Measurements from ENCODE around the gene EMSY. TPM values are rescaled to one million over a fixed set of nuclear protein-coding genes. Genes with fewer than 3 reads are reported as not detected.

EMSY gene
- total RNA-seq, 1 experiment from 2014 or later = 4.0 TPM

GRCh38 chr11:76493626-76494539 is 49.1 kb downstream of the EMSY start:
- Histone ChIP-seq H3K27me3 (no peaks in the 10 kb centered on the region), H3K36me3 (peaks cover 12% of the 10 kb centered on the region), H3K4me3 (no peak overlapping the region), H3K9me3 (peaks cover 3% of the 10 kb centered on the region; the same call in 1 of the 2 replicates)
- DNase-seq = no peak

- Histone ChIP-seq H3K27me3 (no peaks in the 10 kb centered on the region), H3K4me3 (no peak overlapping the region), H3K9me3 (no peaks in the 10 kb centered on the region), H3K36me3 (peaks cover 16% of the 10 kb centered on the region)
- no peak for DNase-seq
These were observed 50.2 kb downstream of the EMSY start for GRCh38 chr11:76495019-76495418.

- H3K36me3 ChIP-seq = peaks cover 22% of the 10 kb centered on the region
These were observed 51.4 kb downstream of the EMSY start for GRCh38 chr11:76496174-76496573.

GRCh38 chr11:76501526-76502202 is 56.8 kb downstream of the EMSY start:
- Histone ChIP-seq H3K9me3 (no peaks in the 10 kb centered on the region), H3K36me3 (peaks cover 28% of the 10 kb centered on the region), H3K4me3 (no peak overlapping the region), H3K27me3 (no peaks in the 10 kb centered on the region)
- DNase-seq = no peak

More at GRCh38 chr11:76496174-76496573, 51.4 kb downstream of the EMSY start:
- DNase-seq = no peak
- Histone ChIP-seq H3K4me3 (no peak overlapping the region), H3K27me3 (no peaks in the 10 kb centered on the region), H3K9me3 (no peaks in the 10 kb centered on the region)

GRCh38 chr11:76506833-76507232 is 62.0 kb downstream of the EMSY start:
- Histone ChIP-seq H3K9me3 (no peaks in the 10 kb centered on the region), H3K36me3 (peaks cover 7% of the 10 kb centered on the region), H3K4me3 (no peak overlapping the region), H3K27me3 (no peaks in the 10 kb centered on the region)
- DNase-seq = no peak

GRCh38 chr11:76510060-76511047 is 65.5 kb downstream of the EMSY start:
- H3K9me3 ChIP-seq = no peaks in the 10 kb centered on the region
- no peaks in the 10 kb centered on the region for H3K27me3 ChIP-seq
- DNase-seq = no peak
- H3K36me3 ChIP-seq = peaks cover 4% of the 10 kb centered on the region
- no peak overlapping the region for H3K4me3 ChIP-seq

- H3K36me3 ChIP-seq = no peaks in the 10 kb centered on the region; the same call in 1 of the 2 replicates
- H3K27me3 ChIP-seq = no peaks in the 10 kb centered on the region
- no peaks in the 10 kb centered on the region for H3K9me3 ChIP-seq
- DNase-seq = no peak
- H3K4me3 ChIP-seq = no peak overlapping the region
These were observed 68.2 kb downstream of the EMSY start for GRCh38 chr11:76512851-76513653.

GRCh38 chr11:76513654-76514034 is 68.8 kb downstream of the EMSY start:
- Histone ChIP-seq H3K4me3 (no peak overlapping the region), H3K9me3 (no peaks in the 10 kb centered on the region), H3K36me3 (no peaks in the 10 kb centered on the region; the same call in 1 of the 2 replicates), H3K27me3 (no peaks in the 10 kb centered on the region)
- DNase-seq = no peak

- no peaks in the 10 kb centered on the region for H3K9me3 ChIP-seq
- H3K36me3 ChIP-seq = peaks cover 5% of the 10 kb centered on the region
- no peak overlapping the region for H3K4me3 ChIP-seq
- no peaks in the 10 kb centered on the region for H3K27me3 ChIP-seq
- no peak for DNase-seq
These were observed 70.7 kb downstream of the EMSY start for GRCh38 chr11:76515494-76515893.

GRCh38 chr11:76523147-76523546 is 78.3 kb downstream of the EMSY start:
- H3K36me3 ChIP-seq = peaks cover 14% of the 10 kb centered on the region
- no peaks in the 10 kb centered on the region for H3K27me3 ChIP-seq
- no peak overlapping the region for H3K4me3 ChIP-seq
- DNase-seq = no peak
- no peaks in the 10 kb centered on the region for H3K9me3 ChIP-seq

- DNase-seq = no peak
- Histone ChIP-seq H3K36me3 (peaks cover 17% of the 10 kb centered on the region), H3K27me3 (no peaks in the 10 kb centered on the region), H3K9me3 (no peaks in the 10 kb centered on the region), H3K4me3 (no peak overlapping the region)
These were observed 79.1 kb downstream of the EMSY start for GRCh38 chr11:76523786-76524436.

GRCh38 chr11:76524461-76524860 is 79.6 kb downstream of the EMSY start:
- Histone ChIP-seq H3K36me3 (peaks cover 16% of the 10 kb centered on the region), H3K9me3 (no peaks in the 10 kb centered on the region), H3K27me3 (no peaks in the 10 kb centered on the region), H3K4me3 (no peak overlapping the region)
- DNase-seq = no peak

GRCh38 chr11:76524919-76525318 is 80.1 kb downstream of the EMSY start:
- Histone ChIP-seq H3K36me3 (peaks cover 16% of the 10 kb centered on the region), H3K9me3 (no peaks in the 10 kb centered on the region), H3K4me3 (no peak overlapping the region), H3K27me3 (no peaks in the 10 kb centered on the region)
- DNase-seq = peak; percentile 39

GRCh38 chr11:76526878-76527277 is 82.1 kb downstream of the EMSY start:
- no peaks in the 10 kb centered on the region for H3K27me3 ChIP-seq
- peaks cover 21% of the 10 kb centered on the region for H3K36me3 ChIP-seq
- no peak for DNase-seq
- H3K4me3 ChIP-seq = no peak overlapping the region
- no peaks in the 10 kb centered on the region for H3K9me3 ChIP-seq

- H3K36me3 ChIP-seq = peaks cover 56% of the 10 kb centered on the region
These were observed 97.6 kb downstream of the EMSY start for GRCh38 chr11:76542436-76542835.

More at GRCh38 chr11:76542436-76542835, 97.6 kb downstream of the EMSY start:
- H3K27me3 ChIP-seq = no peaks in the 10 kb centered on the region
- DNase-seq = no peak
- H3K9me3 ChIP-seq = no peaks in the 10 kb centered on the region
- no peak overlapping the region for H3K4me3 ChIP-seq
